ENCODE measurements around the gene OBSCN. TPM values are rescaled to one million over a fixed set of nuclear protein-coding genes. Genes with fewer than 3 reads are reported as not detected.
"Not testable (repeated sequence)": the region's sequence is repeated elsewhere in the genome, so short reads cannot be mapped to it uniquely, and the experiment has no call there.

OBSCN gene
- total and polyA plus RNA-seq, 9 donors = 184 to 401 (median 297) TPM

GRCh38 chr1:228262475-228262874 lies 54.6 kb downstream of the OBSCN start:
- H3K4me3 ChIP-seq (ENCODE audit: low read length) = no peak overlapping the region
- H3K36me3 ChIP-seq (ENCODE audit: control insufficient read depth, insufficient read depth, low read length) = peaks cover 30% of the 10 kb centered on the region
- H3K9me3 ChIP-seq (replicated peaks; ENCODE audit: control insufficient read depth, low read depth, low read length) = peaks cover 12% of the 10 kb centered on the region
- H3K27ac ChIP-seq (ENCODE audit: low read length) = no peak overlapping the region
- 88% methylated on average over 1 of the region's 1 CpG for WGBS (ENCODE audit: insufficient coverage)
- H3K27me3 ChIP-seq (ENCODE audit: control insufficient read depth, insufficient read depth, low read length) = no peaks in the 10 kb centered on the region
- DNase-seq = no peak
- no peaks in the 10 kb centered on the region for H3K4me1 ChIP-seq (ENCODE audit: control insufficient read depth, insufficient read depth, low read length)

- H3K27me3 ChIP-seq (ENCODE audit: control insufficient read depth, insufficient read depth, low read length) = no peaks in the 10 kb centered on the region
- WGBS (ENCODE audit: insufficient coverage) = 95% methylated on average over 9 of the region's 10 CpGs
Measured at GRCh38 chr1:228263636-228264035, 55.8 kb downstream of the OBSCN start.

GRCh38 chr1:228264090-228264829 lies 56.4 kb downstream of the OBSCN start:
- no peak overlapping the region for H3K27ac ChIP-seq (ENCODE audit: low read length)

More at GRCh38 chr1:228263636-228264035, 55.8 kb downstream of the OBSCN start:
- H3K4me3 ChIP-seq (ENCODE audit: low read length) = no peak overlapping the region
- H3K9me3 ChIP-seq (replicated peaks; ENCODE audit: control insufficient read depth, low read depth, low read length) = peaks cover 9% of the 10 kb centered on the region
- H3K4me1 ChIP-seq (ENCODE audit: control insufficient read depth, insufficient read depth, low read length) = no peaks in the 10 kb centered on the region
- no peak for DNase-seq
- peaks cover 37% of the 10 kb centered on the region for H3K36me3 ChIP-seq (ENCODE audit: control insufficient read depth, insufficient read depth, low read length)
- H3K27ac ChIP-seq (ENCODE audit: low read length) = no peak overlapping the region

GRCh38 chr1:228265167-228265566 lies 57.3 kb downstream of the OBSCN start:
- H3K27ac ChIP-seq (ENCODE audit: low read length) = no peak overlapping the region
- no peaks in the 10 kb centered on the region for H3K27me3 ChIP-seq (ENCODE audit: control insufficient read depth, insufficient read depth, low read length)
- peaks cover 32% of the 10 kb centered on the region for H3K36me3 ChIP-seq (ENCODE audit: control insufficient read depth, insufficient read depth, low read length)
- H3K9me3 ChIP-seq (replicated peaks; ENCODE audit: control insufficient read depth, low read depth, low read length) = peaks cover 6% of the 10 kb centered on the region
- H3K4me1 ChIP-seq (ENCODE audit: control insufficient read depth, insufficient read depth, low read length) = no peaks in the 10 kb centered on the region
- no peak for DNase-seq
- H3K4me3 ChIP-seq (ENCODE audit: low read length) = no peak overlapping the region

More at GRCh38 chr1:228264090-228264829, 56.4 kb downstream of the OBSCN start:
- Histone ChIP-seq H3K4me1 (ENCODE audit: control insufficient read depth, insufficient read depth, low read length) (no peaks in the 10 kb centered on the region), H3K9me3 (replicated peaks; ENCODE audit: control insufficient read depth, low read depth, low read length) (peaks cover 9% of the 10 kb centered on the region), H3K4me3 (ENCODE audit: low read length) (no peak overlapping the region), H3K27me3 (ENCODE audit: control insufficient read depth, insufficient read depth, low read length) (no peaks in the 10 kb centered on the region), H3K36me3 (ENCODE audit: control insufficient read depth, insufficient read depth, low read length) (peaks cover 40% of the 10 kb centered on the region)
- no peak for DNase-seq
- 87% methylated on average over 17 of the region's 24 CpGs for WGBS (ENCODE audit: insufficient coverage)

GRCh38 chr1:228267962-228268880 lies 60.4 kb downstream of the OBSCN start:
- Histone ChIP-seq H3K4me1 (ENCODE audit: control insufficient read depth, insufficient read depth, low read length) (no peaks in the 10 kb centered on the region), H3K9me3 (replicated peaks; ENCODE audit: control insufficient read depth, low read depth, low read length) (no peaks in the 10 kb centered on the region), H3K4me3 (ENCODE audit: low read length) (no peak overlapping the region), H3K27me3 (ENCODE audit: control insufficient read depth, insufficient read depth, low read length) (no peaks in the 10 kb centered on the region), H3K27ac (ENCODE audit: low read length) (no peak overlapping the region), H3K36me3 (ENCODE audit: control insufficient read depth, insufficient read depth, low read length) (peaks cover 37% of the 10 kb centered on the region)
- WGBS (ENCODE audit: insufficient coverage) = 86% methylated on average over 20 of the region's 22 CpGs
- DNase-seq = no peak

GRCh38 chr1:228268881-228269265 lies 61.0 kb downstream of the OBSCN start:
- no peaks in the 10 kb centered on the region for H3K9me3 ChIP-seq (replicated peaks; ENCODE audit: control insufficient read depth, low read depth, low read length)
- 80% methylated on average over 2 of the region's 8 CpGs for whole genome bisulfite sequencing (ENCODE audit: insufficient coverage)
- no peaks in the 10 kb centered on the region for H3K4me1 ChIP-seq (ENCODE audit: control insufficient read depth, insufficient read depth, low read length)
- no peak overlapping the region for H3K27ac ChIP-seq (ENCODE audit: low read length)
- no peaks in the 10 kb centered on the region for H3K27me3 ChIP-seq (ENCODE audit: control insufficient read depth, insufficient read depth, low read length)
- no peak for DNase-seq
- H3K4me3 ChIP-seq (ENCODE audit: low read length) = no peak overlapping the region
- peaks cover 40% of the 10 kb centered on the region for H3K36me3 ChIP-seq (ENCODE audit: control insufficient read depth, insufficient read depth, low read length)

- H3K27ac ChIP-seq (ENCODE audit: low read length); DNase-seq; H3K9me3 ChIP-seq (replicated peaks; ENCODE audit: control insufficient read depth, low read depth, low read length); H3K4me3 ChIP-seq (ENCODE audit: low read length); H3K4me1 ChIP-seq (ENCODE audit: control insufficient read depth, insufficient read depth, low read length); H3K27me3 ChIP-seq (ENCODE audit: control insufficient read depth, insufficient read depth, low read length): not testable (repeated sequence)
- H3K36me3 ChIP-seq (ENCODE audit: control insufficient read depth, insufficient read depth, low read length) = peaks cover 43% of the 10 kb centered on the region
- 94% methylated on average over 7 of the region's 17 CpGs for WGBS (ENCODE audit: insufficient coverage)
Measured at GRCh38 chr1:228269431-228269830, 61.6 kb downstream of the OBSCN start.

GRCh38 chr1:228270032-228270431 lies 62.2 kb downstream of the OBSCN start:
- WGBS (ENCODE audit: insufficient coverage) = no CpG with 5 or more reads among the region's 1 CpG
- H3K9me3 ChIP-seq (replicated peaks; ENCODE audit: control insufficient read depth, low read depth, low read length) = no peaks in the 10 kb centered on the region
- H3K4me1 ChIP-seq (ENCODE audit: control insufficient read depth, insufficient read depth, low read length) = peaks cover 5% of the 10 kb centered on the region
- H3K27ac ChIP-seq (ENCODE audit: low read length) = no peak overlapping the region
- no peak overlapping the region for H3K4me3 ChIP-seq (ENCODE audit: low read length)
- no peak for DNase-seq
- no peaks in the 10 kb centered on the region for H3K27me3 ChIP-seq (ENCODE audit: control insufficient read depth, insufficient read depth, low read length)
- H3K36me3 ChIP-seq (ENCODE audit: control insufficient read depth, insufficient read depth, low read length) = peaks cover 46% of the 10 kb centered on the region

- Histone ChIP-seq H3K36me3 (ENCODE audit: control insufficient read depth, insufficient read depth, low read length) (peaks cover 46% of the 10 kb centered on the region), H3K4me3 (ENCODE audit: low read length) (no peak overlapping the region), H3K9me3 (replicated peaks; ENCODE audit: control insufficient read depth, low read depth, low read length) (no peaks in the 10 kb centered on the region), H3K4me1 (ENCODE audit: control insufficient read depth, insufficient read depth, low read length) (peaks cover 19% of the 10 kb centered on the region), H3K27ac (ENCODE audit: low read length) (no peak overlapping the region), H3K27me3 (ENCODE audit: control insufficient read depth, insufficient read depth, low read length) (no peaks in the 10 kb centered on the region)
- no peak for DNase-seq
- 90% methylated on average over 18 of the region's 19 CpGs for WGBS (ENCODE audit: insufficient coverage)
Measured at GRCh38 chr1:228271701-228272251, 63.9 kb downstream of the OBSCN start.

- Histone ChIP-seq H3K36me3 (ENCODE audit: control insufficient read depth, insufficient read depth, low read length) (peaks cover 47% of the 10 kb centered on the region), H3K27ac (ENCODE audit: low read length) (no peak overlapping the region), H3K4me1 (ENCODE audit: control insufficient read depth, insufficient read depth, low read length) (peaks cover 22% of the 10 kb centered on the region), H3K4me3 (ENCODE audit: low read length) (no peak overlapping the region), H3K27me3 (ENCODE audit: control insufficient read depth, insufficient read depth, low read length) (no peaks in the 10 kb centered on the region), H3K9me3 (replicated peaks; ENCODE audit: control insufficient read depth, low read depth, low read length) (no peaks in the 10 kb centered on the region)
- no peak for DNase-seq
- 76% methylated on average over 3 of the region's 7 CpGs for WGBS (ENCODE audit: insufficient coverage)
Measured at GRCh38 chr1:228272331-228272791, 64.5 kb downstream of the OBSCN start.

Measured in muscle of leg (tissue), 11 donors.